Right atrium auricular region (tissue), 2 donors: ENCODE data around the gene MORC4. TPM values are rescaled to one million over a fixed set of nuclear protein-coding genes. Genes with fewer than 3 reads are reported as not detected.

Experiments
- DNase-seq: peaks from one replicate; pipeline ENCODE4 v3.0.0-alpha.2; 2019; ENCODE audit warnings: low spot score
- H3K27ac ChIP-seq, 2 donors: fragments of 200-600 bp; sonication (generic); 1 replicate in 1 of 2; 2 replicates in 1 of 2; pipeline ENCODE4 v1.5.1; 2016 to 2019
- H3K27me3 ChIP-seq, 2 donors: fragments of 200-600 bp; sonication (generic); one replicate each; pipeline versions ENCODE4 v1.5.1 to v1.6.0; 2017 to 2019
- H3K36me3 ChIP-seq: fragments of 200-600 bp; sonication (generic); one replicate; pipeline ENCODE4 v1.5.1; 2016
- H3K4me1 ChIP-seq, 2 donors: fragments of 200-600 bp; sonication (generic); one replicate each; pipeline versions ENCODE4 v1.5.1 to v1.6.0; 2017 to 2019
- H3K4me3 ChIP-seq, 2 donors: fragments of 200-600 bp; sonication (generic); 1 replicate in 1 of 2; 2 replicates in 1 of 2; pipeline ENCODE4 v1.5.1; 2017 to 2019; ENCODE audit warnings: mild to moderate bottlenecking in 1 of 2, moderate library complexity in 1 of 2
- H3K9me3 ChIP-seq, 2 donors: fragments of 200-600 bp; sonication (generic); one replicate each; pipeline ENCODE4 v1.5.1; 2019
- CTCF ChIP-seq, 2 donors: fragments of 200-600 bp; sonication (generic); IDR thresholded peaks; one replicate each; pipeline ENCODE4 v1.5.1; 2019; ENCODE audit warnings: antibody characterized with exemption in 2 of 2
- total RNA-seq, 2 donors: library from RNA; depleted of rRNA; stranded (reverse); fragments of >200 nt; gene quantifications; one replicate each; pipeline ENCODE4 v1.1.0, GENCODE V29; 2016

Gene MORC4
- total RNA-seq, 2 donors from 2014 or later = 3.6 to 7.4 TPM

- no peaks in the 10 kb centered on the region for H3K9me3 ChIP-seq
- H3K36me3 ChIP-seq = peaks cover 11% of the 10 kb centered on the region
- H3K27me3 ChIP-seq = no peaks in the 10 kb centered on the region
- TF ChIP-seq CTCF (IDR thresholded peaks at IDR 0.05) = no peak
- H3K4me3 ChIP-seq = no peak overlapping the region
- H3K4me1 ChIP-seq = no peaks in the 10 kb centered on the region
- no peak overlapping the region for H3K27ac ChIP-seq
- DNase-seq = no peak
Observed at GRCh38 chrX:106959901-106960300, 40.1 kb downstream of the MORC4 start.

GRCh38 chrX:106957856-106958255 is 42.2 kb downstream of the MORC4 start:
- Histone ChIP-seq H3K4me3 (no peak overlapping the region), H3K27me3 (no peaks in the 10 kb centered on the region), H3K27ac (no peak overlapping the region), H3K9me3 (no peaks in the 10 kb centered on the region), H3K4me1 (no peaks in the 10 kb centered on the region), H3K36me3 (peaks cover 11% of the 10 kb centered on the region)
- DNase-seq = no peak
- TF ChIP-seq CTCF (IDR thresholded peaks at IDR 0.05) = no peak

- Histone ChIP-seq H3K4me1 (no peaks in the 10 kb centered on the region), H3K27ac (no peak overlapping the region), H3K4me3 (no peak overlapping the region), H3K9me3 (no peaks in the 10 kb centered on the region), H3K27me3 (no peaks in the 10 kb centered on the region), H3K36me3 (no peaks in the 10 kb centered on the region)
- DNase-seq = no peak
- TF ChIP-seq CTCF (IDR thresholded peaks at IDR 0.05) = no peak
Observed at GRCh38 chrX:106955004-106955772, 44.8 kb downstream of the MORC4 start.

- no peak for DNase-seq
- Histone ChIP-seq H3K36me3 (no peaks in the 10 kb centered on the region), H3K27me3 (no peaks in the 10 kb centered on the region), H3K4me1 (no peaks in the 10 kb centered on the region), H3K27ac (no peak overlapping the region), H3K4me3 (no peak overlapping the region), H3K9me3 (no peaks in the 10 kb centered on the region)
- TF ChIP-seq CTCF (IDR thresholded peaks at IDR 0.05) = no peak
Observed at GRCh38 chrX:106954041-106954440, 46.0 kb downstream of the MORC4 start.

GRCh38 chrX:106952988-106953387 is 47.0 kb downstream of the MORC4 start:
- H3K27ac ChIP-seq = no peak overlapping the region
- no peaks in the 10 kb centered on the region for H3K36me3 ChIP-seq

More at GRCh38 chrX:106952988-106953387, 47.0 kb downstream of the MORC4 start:
- H3K27me3 ChIP-seq = no peaks in the 10 kb centered on the region
- no peak for DNase-seq
- no peaks in the 10 kb centered on the region for H3K9me3 ChIP-seq
- TF ChIP-seq CTCF (IDR thresholded peaks at IDR 0.05) = peak in 1 of 2 donors; percentile 56
- no peaks in the 10 kb centered on the region for H3K4me1 ChIP-seq
- H3K4me3 ChIP-seq = no peak overlapping the region
